HG03108 (cell line): ENCODE data around the gene ARHGAP35.
"Not testable (repeated sequence)": the region's sequence is repeated elsewhere in the genome, so short reads cannot be mapped to it uniquely, and the experiment has no call there.

Experiments
- ATAC-seq: cut with Tn5 transposase; IDR thresholded peaks from one replicate; pipeline ENCODE4 v1.9.1; 2021; ENCODE audit warnings: moderate library complexity; ENCODE audit not compliant: unreplicated experiment

ARHGAP35 gene

GRCh38 chr19:46842791-46843190, 18.0 kb upstream of the ARHGAP35 start:
- no peak for ATAC-seq

- no peak for ATAC-seq
These were observed 16.7 kb upstream of the ARHGAP35 start for GRCh38 chr19:46844067-46844489.

- no peak for ATAC-seq
These were observed 14.8 kb upstream of the ARHGAP35 start for GRCh38 chr19:46845959-46846459.

GRCh38 chr19:46847528-46847927, 13.3 kb upstream of the ARHGAP35 start:
- no peak for ATAC-seq

- ATAC-seq, result no peak
These were observed 12.4 kb upstream of the ARHGAP35 start for GRCh38 chr19:46848389-46848788.

- ATAC-seq, result no peak
These were observed 11.2 kb upstream of the ARHGAP35 start for GRCh38 chr19:46849610-46850009.

GRCh38 chr19:46850228-46851203, 10.3 kb upstream of the ARHGAP35 start, which contains the start of gene AP2S1:
Gene AP2S1, minus strand, starts transcription at chr19:46850846. Its CDS starts 80 bp downstream, at chr19:46850766.
- peak; percentile 94 for ATAC-seq

- ATAC-seq, result no peak
These were observed 8.0 kb upstream of the ARHGAP35 start for GRCh38 chr19:46852830-46853229.

GRCh38 chr19:46854698-46855097, 6.1 kb upstream of the ARHGAP35 start:
- ATAC-seq, result not testable (repeated sequence)

GRCh38 chr19:46856062-46857022, 4.5 kb upstream of the ARHGAP35 start:
- peak; percentile 54 for ATAC-seq

GRCh38 chr19:46859637-46860124, 1.1 kb upstream of the ARHGAP35 start:
- ATAC-seq, result no peak

GRCh38 chr19:46860125-46860845, 512 bp upstream of the ARHGAP35 start:
- peak; percentile 57 for ATAC-seq

GRCh38 chr19:46861691-46862502, 1.1 kb downstream of the ARHGAP35 start:
- ATAC-seq, result no peak

- ATAC-seq, result no peak
These were observed 1.7 kb downstream of the ARHGAP35 start for GRCh38 chr19:46862503-46862834.

- no peak for ATAC-seq
These were observed 2.3 kb downstream of the ARHGAP35 start for GRCh38 chr19:46862974-46863632.

GRCh38 chr19:46863818-46864629, 3.2 kb downstream of the ARHGAP35 start:
- ATAC-seq, result no peak

- no peak for ATAC-seq
These were observed 5.8 kb downstream of the ARHGAP35 start for GRCh38 chr19:46866407-46867136.
